ENCODE measurements around the gene PEG3.

DNA sequence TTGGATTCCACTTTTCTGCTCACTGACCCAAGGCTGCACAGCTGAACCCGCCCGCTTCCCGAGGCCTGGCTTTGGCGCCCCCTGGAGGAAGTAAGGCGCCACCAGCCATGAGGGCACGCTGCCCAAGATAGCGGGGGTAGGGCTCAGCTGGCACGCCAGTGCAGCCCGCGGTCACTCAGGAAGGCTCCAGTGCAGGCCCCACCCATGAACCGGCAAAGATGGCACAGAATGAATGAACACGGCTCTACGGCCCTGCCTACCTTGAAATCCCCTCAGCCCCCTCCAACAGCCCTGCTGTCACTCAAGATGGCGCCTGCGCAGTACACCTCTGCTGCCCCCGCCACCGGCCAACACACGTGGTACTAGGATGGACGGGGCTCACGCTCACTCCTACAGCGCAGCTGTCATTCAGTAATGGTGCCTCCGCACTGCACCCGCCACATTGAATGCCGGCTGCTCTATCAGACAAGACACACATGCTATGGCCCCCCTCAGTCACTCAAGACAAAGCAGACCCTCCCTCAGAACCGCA lies 3.0 kb downstream of the PEG3 start:
- TF ChIP-seq, protein P1, sequence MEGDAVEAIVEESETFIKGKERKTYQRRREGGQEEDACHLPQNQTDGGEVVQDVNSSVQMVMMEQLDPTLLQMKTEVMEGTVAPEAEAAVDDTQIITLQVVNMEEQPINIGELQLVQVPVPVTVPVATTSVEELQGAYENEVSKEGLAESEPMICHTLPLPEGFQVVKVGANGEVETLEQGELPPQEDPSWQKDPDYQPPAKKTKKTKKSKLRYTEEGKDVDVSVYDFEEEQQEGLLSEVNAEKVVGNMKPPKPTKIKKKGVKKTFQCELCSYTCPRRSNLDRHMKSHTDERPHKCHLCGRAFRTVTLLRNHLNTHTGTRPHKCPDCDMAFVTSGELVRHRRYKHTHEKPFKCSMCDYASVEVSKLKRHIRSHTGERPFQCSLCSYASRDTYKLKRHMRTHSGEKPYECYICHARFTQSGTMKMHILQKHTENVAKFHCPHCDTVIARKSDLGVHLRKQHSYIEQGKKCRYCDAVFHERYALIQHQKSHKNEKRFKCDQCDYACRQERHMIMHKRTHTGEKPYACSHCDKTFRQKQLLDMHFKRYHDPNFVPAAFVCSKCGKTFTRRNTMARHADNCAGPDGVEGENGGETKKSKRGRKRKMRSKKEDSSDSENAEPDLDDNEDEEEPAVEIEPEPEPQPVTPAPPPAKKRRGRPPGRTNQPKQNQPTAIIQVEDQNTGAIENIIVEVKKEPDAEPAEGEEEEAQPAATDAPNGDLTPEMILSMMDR (optimal IDR thresholded peaks at IDR 0.05 in 1 of 3, IDR thresholded peaks at IDR 0.05 in 1 of 3, conservative IDR thresholded peaks at IDR 0.05 in 1 of 3; ENCODE audit: extremely low read depth in 1 of 3, insufficient read depth in 2 of 3, low read length in 3 of 3), result no peak
- no peak for TF ChIP-seq EZH2 (IDR thresholded peaks at IDR 0.05; ENCODE audit: low read length)

All from keratinocyte (primary cell).